Activated B cell treated with CpG ODN at 0.5 μM for 24 hours (primary cell): ENCODE data around the gene POC5. TPM values are rescaled to one million over a fixed set of nuclear protein-coding genes. Genes with fewer than 3 reads are reported as not detected.

Source experiments
- ATAC-seq: fragments of 200-7000 bp; cut with Tn5 transposase; one replicate; pipeline ENCODE4 v1.10.0; 2021; ENCODE audit warnings: low read depth, mild to moderate bottlenecking, moderate library complexity
- CTCF ChIA-PET: fragments of 350-600 bp; sonication (Branson Sonifier 250); formaldehyde crosslinking; loops from one replicate; lab custom pipeline; 2021; ENCODE audit warnings: antibody characterized with exemption; lab: Charles Lee
- POLR2A ChIA-PET: fragments of 350-600 bp; sonication (Branson Sonifier 250); formaldehyde crosslinking; loops from one replicate; lab custom pipeline; 2021; ENCODE audit warnings: antibody characterized with exemption; lab: Charles Lee
- DNase-seq: peaks from one replicate; pipeline ENCODE4 v3.0.0; 2022
- H3K27ac Mint-ChIP-seq: one replicate; pipeline ENCODE4 v1.8.0; 2020; ENCODE audit warnings: mixed read lengths
- H3K27me3 Mint-ChIP-seq: one replicate; pipeline ENCODE4 v1.8.0; 2021; ENCODE audit warnings: mixed read lengths
- H3K36me3 Mint-ChIP-seq: one replicate; pipeline ENCODE4 v1.8.0; 2021; ENCODE audit warnings: low read depth, mixed read lengths
- H3K4me1 Mint-ChIP-seq: one replicate; pipeline ENCODE4 v1.8.0; 2021; ENCODE audit warnings: mixed read lengths
- H3K4me3 Mint-ChIP-seq: one replicate; pipeline ENCODE4 v1.8.0; 2020; ENCODE audit warnings: mild to moderate bottlenecking, mixed read lengths
- H3K9me3 Mint-ChIP-seq: one replicate; pipeline ENCODE4 v1.8.0; 2020; ENCODE audit warnings: mixed read lengths
- intact Hi-C: fragments of 100-400 bp; cut with micrococcal nuclease; formaldehyde crosslinking; loops from one replicate; pipeline ENCODE4 v1.15.1; 2024
- total RNA-seq: library from RNA; stranded (reverse); gene quantifications from 2 replicates; pipeline ENCODE4 v1.2.3, GENCODE V29; 2022
- TF ChIP-seq, protein P1 (sequence below): fragments of 200-600 bp; IDR thresholded peaks from one replicate; pipeline ENCODE4 v1.8.0; 2022; ENCODE audit warnings: antibody characterized with exemption, mild to moderate bottlenecking

Gene POC5
- total RNA-seq, 1 donor from 2014 or later = 29.8 TPM

DNA sequence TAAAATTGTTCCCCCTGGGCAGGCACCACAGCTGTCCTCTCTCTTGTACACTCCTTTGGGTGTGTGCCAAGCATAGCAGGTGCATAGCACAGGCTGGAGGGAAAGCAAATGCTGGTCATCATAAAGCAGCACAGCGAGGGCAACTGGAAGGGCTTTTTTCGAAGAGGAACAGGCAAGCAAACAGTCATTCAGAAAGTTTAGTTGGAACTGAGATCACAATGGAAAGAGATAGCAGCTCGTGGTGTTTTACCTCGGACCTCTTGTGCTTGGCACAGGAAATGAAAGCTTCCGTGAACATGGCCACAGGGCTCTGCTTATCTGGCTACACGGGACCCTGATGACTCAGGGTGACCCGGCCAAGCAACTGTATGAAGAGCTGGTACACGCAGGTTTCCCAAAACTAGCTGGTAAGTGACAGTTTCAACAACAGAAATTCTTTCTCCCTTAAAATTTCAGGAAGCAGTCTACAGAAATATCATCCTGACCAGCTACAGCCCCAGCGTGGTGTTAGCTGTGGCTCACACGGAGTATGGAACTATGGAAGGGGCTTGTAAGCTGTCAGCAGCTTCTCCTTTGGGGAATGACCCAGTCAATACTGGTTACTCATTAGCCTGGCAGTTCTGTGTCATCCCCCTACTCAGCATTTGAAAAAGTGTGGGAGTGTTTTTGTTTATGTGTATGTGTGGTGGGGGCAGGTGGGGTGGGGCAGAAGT lies 48.1 kb downstream of the POC5 start:
- H3K36me3 Mint-ChIP-seq = peaks cover 19% of the 10 kb centered on the region
- ChIA-PET POLR2A (interaction anchor here (0.7 to 1.0 kb wide), 2 partner anchors 157 to 902 kb away, joined by 3 read pairs; partner anchors contain the start of genes CERT1, GFM2, NSA2 and POLK), CTCF (interaction anchor here (2.2 kb wide), 1 partner anchor 12 kb away, joined by 7 read pairs; no protein-coding TSS in a partner anchor)
- H3K27me3 Mint-ChIP-seq = no peaks in the 10 kb centered on the region
- TF ChIP-seq, protein P1, sequence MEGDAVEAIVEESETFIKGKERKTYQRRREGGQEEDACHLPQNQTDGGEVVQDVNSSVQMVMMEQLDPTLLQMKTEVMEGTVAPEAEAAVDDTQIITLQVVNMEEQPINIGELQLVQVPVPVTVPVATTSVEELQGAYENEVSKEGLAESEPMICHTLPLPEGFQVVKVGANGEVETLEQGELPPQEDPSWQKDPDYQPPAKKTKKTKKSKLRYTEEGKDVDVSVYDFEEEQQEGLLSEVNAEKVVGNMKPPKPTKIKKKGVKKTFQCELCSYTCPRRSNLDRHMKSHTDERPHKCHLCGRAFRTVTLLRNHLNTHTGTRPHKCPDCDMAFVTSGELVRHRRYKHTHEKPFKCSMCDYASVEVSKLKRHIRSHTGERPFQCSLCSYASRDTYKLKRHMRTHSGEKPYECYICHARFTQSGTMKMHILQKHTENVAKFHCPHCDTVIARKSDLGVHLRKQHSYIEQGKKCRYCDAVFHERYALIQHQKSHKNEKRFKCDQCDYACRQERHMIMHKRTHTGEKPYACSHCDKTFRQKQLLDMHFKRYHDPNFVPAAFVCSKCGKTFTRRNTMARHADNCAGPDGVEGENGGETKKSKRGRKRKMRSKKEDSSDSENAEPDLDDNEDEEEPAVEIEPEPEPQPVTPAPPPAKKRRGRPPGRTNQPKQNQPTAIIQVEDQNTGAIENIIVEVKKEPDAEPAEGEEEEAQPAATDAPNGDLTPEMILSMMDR = no peak
- H3K27ac Mint-ChIP-seq = peak overlapping the region; percentile 73
- peak overlapping the region; percentile 80 for H3K4me3 Mint-ChIP-seq
- intact Hi-C loops = loop anchor here (5.0 kb wide), 3 partner anchors 62 to 332 kb away; partner anchors contain the start of genes CERT1, HMGCR and POLK
- peaks cover 16% of the 10 kb centered on the region for H3K4me1 Mint-ChIP-seq
- H3K9me3 Mint-ChIP-seq = no peaks in the 10 kb centered on the region
- no peak for DNase-seq
- peak; percentile 94 for ATAC-seq

DNA sequence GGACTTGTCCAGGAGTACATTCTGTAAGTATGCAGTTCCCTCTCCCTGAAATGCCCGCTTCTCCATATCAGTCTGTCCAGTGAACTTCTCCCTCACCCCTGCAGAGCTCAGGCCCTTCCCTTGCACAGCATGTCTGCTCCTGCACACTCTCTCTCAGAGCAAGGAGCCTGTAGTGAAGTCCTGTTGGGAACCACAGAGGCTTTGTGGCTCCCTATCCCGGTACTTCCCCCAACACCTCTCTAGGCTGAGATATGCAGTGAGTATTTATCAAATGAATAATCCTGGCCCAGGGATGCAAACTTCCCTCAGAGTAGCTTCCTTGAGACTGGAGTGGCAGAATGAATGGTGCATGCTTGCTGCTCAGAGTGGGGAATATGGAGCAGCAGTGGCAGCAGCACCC lies 48.8 kb downstream of the POC5 start:
- Mint-ChIP-seq H3K4me3 (no peak overlapping the region), H3K36me3 (peaks cover 16% of the 10 kb centered on the region), H3K27ac (no peak overlapping the region), H3K27me3 (no peaks in the 10 kb centered on the region), H3K4me1 (peaks cover 16% of the 10 kb centered on the region), H3K9me3 (no peaks in the 10 kb centered on the region)
- POLR2A ChIA-PET = no interaction called here
- TF ChIP-seq, protein P1 = no peak
- DNase-seq (no peak), ATAC-seq (no peak)
- intact Hi-C loops = loop anchor here (5.0 kb wide), 3 partner anchors 61 to 331 kb away; partner anchors contain the start of genes CERT1, HMGCR and POLK
- CTCF ChIA-PET = interaction anchor here (2.2 kb wide), 1 partner anchor 13 kb away, joined by 7 read pairs; no protein-coding TSS in a partner anchor

DNA sequence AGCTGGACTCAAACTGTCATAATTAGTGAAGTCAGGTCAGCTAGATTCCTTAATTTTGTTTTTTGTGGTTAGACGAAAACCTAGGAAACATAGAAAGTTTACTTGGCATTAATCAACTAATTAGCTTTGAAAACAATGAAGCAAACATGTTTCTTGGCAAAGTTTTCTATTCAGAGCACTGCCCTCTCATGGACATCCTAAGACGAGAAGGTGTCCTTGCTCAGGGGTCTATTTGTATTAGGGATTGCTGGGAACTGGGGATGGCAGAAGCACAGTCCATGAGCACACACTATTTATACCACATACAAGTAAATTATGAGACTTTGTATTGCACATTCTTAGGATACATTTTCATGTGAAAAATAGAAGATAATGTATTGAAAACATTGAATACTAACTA lies 49.7 kb downstream of the POC5 start:
- Mint-ChIP-seq H3K36me3 (peaks cover 8% of the 10 kb centered on the region), H3K9me3 (no peaks in the 10 kb centered on the region), H3K27ac (no peak overlapping the region), H3K27me3 (no peaks in the 10 kb centered on the region), H3K4me1 (peaks cover 16% of the 10 kb centered on the region), H3K4me3 (no peak overlapping the region)
- CTCF ChIA-PET = interaction anchor here (2.2 kb wide), 1 partner anchor 14 kb away, joined by 7 read pairs; no protein-coding TSS in a partner anchor
- TF ChIP-seq, protein P1 = no peak
- intact Hi-C loops = loop anchor here (5.0 kb wide), 3 partner anchors 60 to 330 kb away; partner anchors contain the start of genes CERT1, HMGCR and POLK
- no peak for ATAC-seq
- POLR2A ChIA-PET = no interaction called here
- DNase-seq = no peak

DNA sequence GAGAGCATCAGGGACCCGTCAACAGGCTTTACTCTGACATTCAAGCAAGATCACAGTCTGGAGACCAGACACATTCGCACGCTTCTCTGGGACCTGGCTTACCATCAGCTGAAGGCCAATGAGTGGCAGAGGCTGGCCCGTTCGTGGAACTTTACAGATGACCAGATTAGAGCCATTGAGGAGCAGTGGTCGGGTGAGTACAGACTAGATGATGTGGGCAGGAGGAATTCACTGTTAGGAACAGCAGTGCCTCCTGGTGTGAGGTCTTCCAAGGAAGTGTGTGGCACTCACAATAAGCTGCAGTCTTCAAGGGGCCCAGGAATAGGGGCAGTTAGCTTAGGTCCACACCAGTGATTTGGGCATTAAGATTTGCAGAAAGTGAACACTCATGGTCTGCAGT lies 50.4 kb downstream of the POC5 start:
- CTCF ChIA-PET = no interaction called here
- no peaks in the 10 kb centered on the region for H3K9me3 Mint-ChIP-seq
- ATAC-seq = no peak
- peaks cover 3% of the 10 kb centered on the region for H3K36me3 Mint-ChIP-seq
- POLR2A ChIA-PET = no interaction called here
- H3K27me3 Mint-ChIP-seq = no peaks in the 10 kb centered on the region
- no peak overlapping the region for H3K4me3 Mint-ChIP-seq
- peaks cover 16% of the 10 kb centered on the region for H3K4me1 Mint-ChIP-seq
- no peak for DNase-seq
- H3K27ac Mint-ChIP-seq = no peak overlapping the region
- TF ChIP-seq, protein P1 = no peak
- intact Hi-C loops = loop anchor here (5.0 kb wide), 3 partner anchors 60 to 330 kb away; partner anchors contain the start of genes CERT1, HMGCR and POLK

DNA sequence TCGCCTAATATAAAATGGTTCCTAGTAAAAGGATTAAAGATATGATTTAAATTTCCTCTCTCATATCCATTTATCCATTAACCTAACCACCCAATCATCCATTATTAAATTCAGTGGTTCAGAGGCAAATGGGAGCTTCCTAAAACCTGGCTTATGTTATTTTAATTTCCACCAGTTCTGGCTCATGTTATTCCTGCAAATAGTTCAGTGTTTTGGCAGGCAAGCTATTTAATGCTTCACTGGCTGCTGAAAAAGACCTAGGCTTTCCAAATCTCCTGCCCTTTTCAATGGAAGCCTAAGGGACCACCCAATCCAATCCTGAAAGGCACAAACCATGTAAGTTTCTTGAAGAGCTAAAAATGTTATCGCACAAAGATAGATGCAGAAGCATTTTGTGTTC lies 52.3 kb downstream of the POC5 start:
- Mint-ChIP-seq H3K27ac (no peak overlapping the region), H3K4me3 (no peak overlapping the region), H3K9me3 (no peaks in the 10 kb centered on the region), H3K4me1 (peaks cover 16% of the 10 kb centered on the region), H3K27me3 (no peaks in the 10 kb centered on the region), H3K36me3 (no peaks in the 10 kb centered on the region)
- ATAC-seq (no peak), DNase-seq (no peak)
- POLR2A ChIA-PET = no interaction called here
- intact Hi-C loops = loop anchor here (5.0 kb wide), 3 partner anchors 58 to 328 kb away; partner anchors contain the start of genes CERT1, HMGCR and POLK
- TF ChIP-seq, protein P1 = no peak
- CTCF ChIA-PET = interaction anchor here (2.7 kb wide), 1 partner anchor 15 kb away, joined by 9 read pairs; no protein-coding TSS in a partner anchor
